ENCODE results near the gene PFN3. TPM values are rescaled to one million over a fixed set of nuclear protein-coding genes. Genes with fewer than 3 reads are reported as not detected.
A peak's percentile ranks its signal among the peaks of the same experiment; 100 is the strongest.

Gene PFN3
- polyA plus RNA-seq, 1 donor (not counting 4 experiments of a cell fraction or from before 2014, with no cell fraction given) = not detected

GRCh38 chr5:177445917-177446199 lies 45.4 kb upstream of the PFN3 start:
- FAIRE-seq (no peak), DNase-seq (ENCODE audit: low read depth, low spot score) (no peak)
- Histone ChIP-seq H3K79me2 (ENCODE audit: control insufficient read depth, insufficient read depth, low read length) (no peaks in the 10 kb centered on the region), H3K4me2 (ENCODE audit: control insufficient read depth, extremely low read depth, insufficient read depth, low read depth, low read length) (peak overlapping the region; percentile 72), H3K27ac (ENCODE audit: control insufficient read depth, insufficient read depth, low read length) (no peak overlapping the region), H3K9me3 (ENCODE audit: control insufficient read depth, low read depth, low read length) (no peaks in the 10 kb centered on the region), H2AFZ (ENCODE audit: control insufficient read depth, low read length) (no peak overlapping the region), H3K4me3 (ENCODE audit: control insufficient read depth in 2 of 3, extremely low read depth in 1 of 3, insufficient read depth in 2 of 3, low read depth in 1 of 3, low read length in 3 of 3) (peak overlapping the region in 1 of 3 experiments; percentile 5), H3K9ac (ENCODE audit: control insufficient read depth, extremely low read depth, insufficient read depth, low read length) (peak overlapping the region; percentile 61), H3K27me3 (ENCODE audit: control insufficient read depth, extremely low read depth, insufficient read depth, low read length) (no peaks in the 10 kb centered on the region), H4K20me1 (ENCODE audit: control insufficient read depth, extremely low read depth, insufficient read depth, low read length) (no peaks in the 10 kb centered on the region), H3K4me1 (ENCODE audit: control insufficient read depth, extremely low read depth, insufficient read depth, low read length) (peaks cover 54% of the 10 kb centered on the region), H3K9me1 (ENCODE audit: control insufficient read depth, extremely low read depth, insufficient read depth, low read length) (no peaks in the 10 kb centered on the region), H3K36me3 (ENCODE audit: control insufficient read depth in 2 of 2, extremely low read depth in 1 of 2, insufficient read depth in 2 of 2, low read length in 2 of 2) (peaks cover 0 to 3% of the 10 kb centered on the region in 2 experiments)
- dilution Hi-C loops (cut with MboI; ENCODE audit: extremely low pct_ligation_motif_present, low sequenced_read_pairs) = no loop called here
- TF ChIP-seq CTCF (optimal IDR thresholded peaks at IDR 0.05 in 1 of 3, IDR thresholded peaks at IDR 0.05 in 1 of 3, conservative IDR thresholded peaks at IDR 0.05 in 1 of 3; ENCODE audit: extremely low read depth in 1 of 3, insufficient read depth in 2 of 3, low read length in 3 of 3) = no peak
- no peak for TF ChIP-seq EZH2 (IDR thresholded peaks at IDR 0.05; ENCODE audit: low read length)

- Histone ChIP-seq H3K9ac (ENCODE audit: control insufficient read depth, extremely low read depth, insufficient read depth, low read length) (no peak overlapping the region), H3K9me1 (ENCODE audit: control insufficient read depth, extremely low read depth, insufficient read depth, low read length) (no peaks in the 10 kb centered on the region), H4K20me1 (ENCODE audit: control insufficient read depth, extremely low read depth, insufficient read depth, low read length) (no peaks in the 10 kb centered on the region), H3K36me3 (ENCODE audit: control insufficient read depth in 2 of 2, extremely low read depth in 1 of 2, insufficient read depth in 2 of 2, low read length in 2 of 2) (peaks cover 2 to 3% of the 10 kb centered on the region in 2 experiments), H3K9me3 (ENCODE audit: control insufficient read depth, low read depth, low read length) (no peaks in the 10 kb centered on the region), H3K4me3 (ENCODE audit: control insufficient read depth in 2 of 3, extremely low read depth in 1 of 3, insufficient read depth in 2 of 3, low read depth in 1 of 3, low read length in 3 of 3) (no peak overlapping the region), H3K4me2 (ENCODE audit: control insufficient read depth, extremely low read depth, insufficient read depth, low read depth, low read length) (peak overlapping the region; percentile 72), H3K27ac (ENCODE audit: control insufficient read depth, insufficient read depth, low read length) (no peak overlapping the region), H3K79me2 (ENCODE audit: control insufficient read depth, insufficient read depth, low read length) (no peaks in the 10 kb centered on the region), H3K4me1 (ENCODE audit: control insufficient read depth, extremely low read depth, insufficient read depth, low read length) (peaks cover 54% of the 10 kb centered on the region), H3K27me3 (ENCODE audit: control insufficient read depth, extremely low read depth, insufficient read depth, low read length) (no peaks in the 10 kb centered on the region), H2AFZ (ENCODE audit: control insufficient read depth, low read length) (no peak overlapping the region)
- no peak for TF ChIP-seq CTCF (optimal IDR thresholded peaks at IDR 0.05 in 1 of 3, IDR thresholded peaks at IDR 0.05 in 1 of 3, conservative IDR thresholded peaks at IDR 0.05 in 1 of 3; ENCODE audit: extremely low read depth in 1 of 3, insufficient read depth in 2 of 3, low read length in 3 of 3)
- DNase-seq (ENCODE audit: low read depth, low spot score) (no peak), FAIRE-seq (peak; percentile 78)
- dilution Hi-C loops (cut with MboI; ENCODE audit: extremely low pct_ligation_motif_present, low sequenced_read_pairs) = no loop called here
These were observed 44.8 kb upstream of the PFN3 start for GRCh38 chr5:177445052-177445916.

Data from keratinocyte (primary cell).